ENCODE data around the gene MOCS1.

The MOCS1 gene

DNA sequence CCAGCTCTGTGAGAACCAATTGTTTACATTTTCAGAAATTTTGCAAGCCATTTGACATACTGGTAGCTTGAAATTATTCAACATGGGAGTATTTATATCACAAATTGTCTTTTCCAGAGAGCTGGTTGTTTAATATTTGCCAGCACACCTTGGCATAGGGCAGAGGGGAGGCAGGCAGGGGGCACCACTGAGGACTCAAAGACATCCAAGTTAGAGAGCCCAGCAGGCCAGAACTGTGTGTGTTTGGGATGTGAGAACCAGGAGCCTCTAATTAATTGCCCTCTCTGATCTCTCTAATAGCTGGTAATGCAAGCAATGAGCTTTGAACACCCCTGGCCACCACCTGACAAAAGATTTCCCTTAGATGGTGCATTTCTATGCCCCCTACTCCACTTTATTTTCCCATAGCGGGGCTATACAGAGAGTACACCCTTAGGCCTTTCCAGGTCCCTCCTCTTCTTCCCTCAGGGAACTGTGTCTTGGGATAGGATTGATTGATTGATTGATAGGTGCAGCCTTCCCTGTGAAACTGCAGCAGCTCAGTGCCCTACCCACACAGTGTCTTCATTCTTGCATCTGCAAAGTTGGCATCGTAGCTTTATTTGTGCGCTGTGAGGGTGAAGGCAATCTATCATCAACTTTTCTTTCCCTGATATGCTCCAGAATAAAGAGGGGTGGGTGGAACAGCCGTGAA, 29.2 kb downstream of the MOCS1 start:
- in situ Hi-C loops (cut with MboI; ENCODE audit: low sequenced_read_pairs): no loop called here

DNA sequence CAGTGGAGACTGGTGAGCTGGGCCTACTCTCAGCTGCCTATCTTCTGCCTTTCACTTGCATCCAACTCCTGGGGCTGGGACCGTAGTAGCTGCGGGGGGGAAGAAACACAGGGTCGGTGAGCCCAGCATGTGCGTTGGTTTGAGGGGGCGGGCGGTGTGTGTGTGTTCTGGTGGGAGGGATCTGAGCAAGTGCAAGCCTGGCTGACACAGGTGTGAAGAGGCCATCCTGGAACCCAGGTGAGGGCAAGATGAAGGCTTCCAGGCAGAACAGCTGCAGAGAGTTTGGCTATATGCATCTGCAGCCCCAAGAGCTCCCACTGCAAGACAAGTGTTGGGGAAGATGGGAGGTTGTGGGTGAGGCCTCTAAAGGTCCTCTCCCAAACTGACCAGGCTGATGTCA, 30.6 kb downstream of the MOCS1 start:
- in situ Hi-C loops (cut with MboI; ENCODE audit: low sequenced_read_pairs): no loop called here

DNA sequence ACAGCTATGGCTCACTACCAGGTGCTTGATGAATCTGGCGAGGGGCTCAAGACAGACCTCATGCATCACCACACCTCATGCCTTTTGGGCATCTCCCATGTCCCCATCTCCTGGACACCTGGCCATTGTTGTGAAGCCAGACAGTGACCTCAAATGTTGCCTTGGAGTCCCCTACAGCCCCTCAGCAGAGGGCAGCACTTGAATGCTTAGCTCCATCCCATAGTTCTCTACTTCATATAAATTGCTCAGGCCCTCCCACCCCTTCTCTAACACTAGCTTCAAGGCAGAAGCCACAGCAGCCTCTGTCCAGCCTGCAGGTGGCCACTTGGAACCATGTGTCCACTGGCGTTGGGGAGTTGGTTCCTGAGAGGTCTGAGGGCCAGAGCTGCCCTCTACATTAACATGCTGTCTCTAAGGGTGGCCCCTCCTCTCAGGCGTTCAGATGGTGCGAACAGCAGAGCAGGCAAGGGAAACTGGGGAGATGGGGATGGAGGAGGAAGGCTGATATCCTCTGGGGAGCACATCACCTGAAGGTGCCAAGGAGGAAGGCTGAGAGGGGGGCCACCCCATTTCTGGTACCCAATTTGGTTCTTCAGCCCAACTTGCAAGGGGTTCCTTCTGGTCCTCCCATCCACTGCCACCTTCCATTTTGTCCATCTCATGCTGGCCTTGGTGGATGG, 31.3 kb downstream of the MOCS1 start:
- in situ Hi-C loops (cut with MboI; ENCODE audit: low sequenced_read_pairs): no loop called here

DNA sequence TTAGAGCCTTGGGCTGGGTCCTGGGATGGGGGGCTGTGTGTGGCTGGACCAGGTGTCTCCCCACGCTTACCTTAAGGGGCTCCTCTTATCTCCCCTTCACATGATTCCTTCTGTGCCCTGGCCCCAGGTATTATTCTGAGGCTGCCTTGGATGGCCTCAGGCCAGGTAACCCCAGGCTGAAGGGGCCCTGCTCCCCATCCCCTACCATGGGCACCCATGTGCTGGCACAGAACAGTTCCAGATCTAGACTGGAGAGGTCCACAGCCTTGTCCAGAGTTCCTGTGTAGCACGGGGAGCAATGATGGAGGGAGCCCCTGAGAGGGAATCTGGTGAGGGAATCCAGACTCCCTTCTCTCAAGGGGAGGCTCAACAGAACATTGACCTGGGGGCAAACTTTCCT, 32.1 kb downstream of the MOCS1 start:
- in situ Hi-C loops (cut with MboI; ENCODE audit: low sequenced_read_pairs): no loop called here

DNA sequence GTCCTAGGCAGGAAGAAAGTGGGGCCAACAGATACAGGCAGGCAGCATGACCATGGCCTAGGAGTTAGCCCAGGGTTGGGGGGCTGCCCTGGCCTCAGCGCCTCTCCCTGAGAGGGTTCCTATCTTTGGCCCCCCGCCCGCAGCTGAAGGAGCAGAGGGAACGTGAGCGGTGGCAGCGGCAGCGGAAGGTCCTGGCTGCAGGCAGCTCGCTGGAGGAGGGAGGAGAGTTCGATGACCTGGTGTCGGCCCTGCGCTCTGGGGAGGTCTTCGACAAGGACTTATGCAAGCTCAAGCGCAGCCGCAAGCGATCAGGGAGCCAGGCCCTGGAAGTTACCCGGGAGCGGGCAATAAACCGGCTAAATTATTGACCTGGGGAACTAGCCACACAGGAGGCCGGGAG, 32.6 kb downstream of the MOCS1 start:
- in situ Hi-C loops (cut with MboI; ENCODE audit: low sequenced_read_pairs): no loop called here

DNA sequence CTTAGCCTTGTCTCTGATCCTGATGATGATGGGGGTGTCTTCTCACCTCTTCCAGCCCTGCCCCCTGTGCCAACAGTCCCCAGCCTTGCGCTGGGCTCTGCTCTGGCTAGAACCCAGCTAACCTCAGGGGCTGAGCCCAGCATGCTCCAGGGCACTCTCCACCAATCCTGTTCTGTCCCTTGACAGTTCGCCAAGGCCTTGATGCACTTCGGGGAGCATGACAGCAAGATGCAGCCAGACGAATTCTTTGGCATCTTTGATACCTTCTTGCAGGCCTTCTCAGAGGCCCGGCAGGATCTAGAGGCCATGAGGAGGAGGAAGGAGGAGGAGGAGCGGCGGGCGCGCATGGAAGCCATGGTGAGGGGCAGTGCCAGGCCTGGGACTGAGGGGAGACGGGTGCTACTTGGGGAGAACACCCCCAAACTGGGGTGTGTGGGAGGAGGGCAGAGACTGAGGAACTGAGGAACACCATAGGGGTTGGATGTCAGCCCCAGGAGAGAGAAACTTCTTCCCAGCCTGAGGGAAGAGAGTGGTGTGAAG, 33.1 kb downstream of the MOCS1 start:
- in situ Hi-C loops (cut with MboI; ENCODE audit: low sequenced_read_pairs): no loop called here

DNA sequence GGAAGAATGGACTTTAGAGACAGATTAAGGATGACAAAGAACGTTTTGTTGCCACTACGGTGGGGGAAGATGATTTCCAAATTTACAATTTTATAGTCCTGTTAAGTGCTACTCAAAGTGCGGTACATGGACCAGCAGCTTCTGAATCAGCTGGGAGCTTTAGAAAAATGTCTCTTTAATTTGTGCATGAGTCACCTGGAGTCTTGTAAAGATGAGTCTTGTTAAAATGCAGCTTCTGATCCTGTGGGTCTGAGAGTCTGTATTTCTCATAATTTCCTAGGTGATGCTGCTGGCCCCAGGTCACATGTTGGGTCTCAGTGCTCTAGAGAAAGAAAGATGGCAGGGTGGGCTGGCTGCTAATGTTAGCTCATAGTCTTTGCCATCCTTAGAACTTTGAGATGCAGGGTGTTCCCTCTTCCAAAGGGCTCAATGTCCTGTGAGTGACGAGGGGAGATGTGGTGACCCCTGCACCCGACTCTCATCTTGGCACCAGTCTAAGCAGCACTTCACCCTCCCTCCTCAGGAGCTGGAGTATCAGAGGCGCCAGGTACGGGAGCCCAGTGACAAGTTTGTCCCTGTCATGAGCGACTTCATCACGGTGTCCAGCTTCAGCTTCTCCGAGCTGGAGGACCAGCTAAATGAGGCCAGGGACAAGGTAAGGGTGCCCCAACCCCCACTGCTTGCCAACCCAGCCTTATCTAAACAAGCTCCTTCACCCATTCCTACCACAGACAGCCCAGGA, 34.5 kb downstream of the MOCS1 start:
- in situ Hi-C loops (cut with MboI; ENCODE audit: low sequenced_read_pairs): no loop called here

DNA sequence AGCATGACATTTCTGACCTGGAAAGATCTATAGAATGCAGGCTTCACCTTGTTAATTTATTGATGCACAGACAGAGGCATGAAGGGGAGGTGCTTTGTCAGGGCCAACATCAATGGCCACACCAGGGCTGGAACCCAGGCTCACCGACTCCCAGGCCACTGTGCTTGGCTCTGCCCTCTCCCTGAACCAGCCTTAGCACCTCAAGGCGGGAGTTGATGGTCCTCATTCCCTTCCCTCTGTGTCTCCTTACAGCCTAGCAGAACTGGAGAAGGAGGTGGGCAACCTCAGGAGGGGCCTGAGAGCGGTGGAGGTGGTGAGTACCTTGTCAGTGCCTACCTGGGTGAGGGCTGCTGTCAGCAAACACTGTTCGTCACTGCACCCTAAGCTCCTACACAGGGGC, 35.6 kb downstream of the MOCS1 start:
- in situ Hi-C loops (cut with MboI; ENCODE audit: low sequenced_read_pairs): no loop called here

DNA sequence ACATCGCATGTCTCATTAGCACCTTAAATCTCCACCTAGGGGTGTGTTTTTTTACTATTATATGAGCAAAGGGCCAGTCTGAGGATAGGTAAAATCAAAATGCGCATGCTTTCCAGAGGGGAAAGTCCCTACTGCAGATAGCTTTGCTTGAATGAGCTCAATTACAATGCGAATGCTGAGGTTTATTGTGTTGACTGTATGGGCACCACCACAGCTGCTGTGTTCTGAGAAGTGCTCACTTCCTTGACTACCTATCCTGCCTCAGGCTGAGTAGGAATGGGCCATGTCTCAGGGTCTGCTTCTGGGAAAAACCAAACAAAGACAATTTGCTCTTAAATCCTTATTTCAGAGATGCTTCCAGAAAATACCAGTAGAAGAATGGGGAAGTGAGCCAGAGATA, 36.6 kb downstream of the MOCS1 start:
- in situ Hi-C loops (cut with MboI; ENCODE audit: low sequenced_read_pairs): no loop called here

DNA sequence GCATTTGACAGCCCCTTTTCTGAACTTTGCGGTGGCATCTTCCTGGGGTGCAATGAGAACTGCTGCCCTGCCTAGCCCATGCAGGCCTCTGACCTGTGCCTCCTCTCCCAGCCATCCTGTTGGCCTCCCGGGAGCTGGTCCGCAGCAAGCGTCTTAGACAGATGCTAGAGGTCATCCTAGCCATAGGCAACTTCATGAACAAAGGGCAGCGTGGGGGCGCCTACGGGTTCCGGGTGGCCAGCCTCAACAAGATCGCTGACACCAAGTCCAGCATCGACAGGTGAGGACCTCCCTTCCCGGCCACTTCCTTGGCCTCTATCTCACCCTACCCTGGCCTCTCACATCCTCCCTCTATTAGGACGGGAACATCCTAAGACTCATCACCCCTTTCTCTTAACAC, 37.6 kb downstream of the MOCS1 start:
- in situ Hi-C loops (cut with MboI; ENCODE audit: low sequenced_read_pairs): no loop called here

DNA sequence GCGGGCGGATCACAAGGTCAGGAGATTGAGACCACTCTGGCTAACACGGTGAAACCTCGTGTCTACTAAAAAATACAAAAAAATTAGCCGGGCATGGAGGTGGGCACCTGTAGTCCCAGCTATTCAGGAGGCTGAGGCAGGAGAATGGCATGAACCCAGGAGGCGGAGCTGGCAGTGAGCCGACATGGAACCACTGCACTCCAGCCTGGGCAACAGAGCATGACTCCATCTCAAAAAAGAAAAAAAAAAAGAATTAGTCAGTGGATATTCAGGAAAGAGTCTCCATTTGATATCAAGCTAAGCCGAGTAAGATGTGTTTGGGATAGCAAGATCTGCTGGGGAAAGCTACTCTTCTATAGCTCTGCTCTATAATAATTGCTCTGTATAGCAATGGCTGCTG, 41.0 kb downstream of the MOCS1 start:
- in situ Hi-C loops (cut with MboI; ENCODE audit: low sequenced_read_pairs): no loop called here

DNA sequence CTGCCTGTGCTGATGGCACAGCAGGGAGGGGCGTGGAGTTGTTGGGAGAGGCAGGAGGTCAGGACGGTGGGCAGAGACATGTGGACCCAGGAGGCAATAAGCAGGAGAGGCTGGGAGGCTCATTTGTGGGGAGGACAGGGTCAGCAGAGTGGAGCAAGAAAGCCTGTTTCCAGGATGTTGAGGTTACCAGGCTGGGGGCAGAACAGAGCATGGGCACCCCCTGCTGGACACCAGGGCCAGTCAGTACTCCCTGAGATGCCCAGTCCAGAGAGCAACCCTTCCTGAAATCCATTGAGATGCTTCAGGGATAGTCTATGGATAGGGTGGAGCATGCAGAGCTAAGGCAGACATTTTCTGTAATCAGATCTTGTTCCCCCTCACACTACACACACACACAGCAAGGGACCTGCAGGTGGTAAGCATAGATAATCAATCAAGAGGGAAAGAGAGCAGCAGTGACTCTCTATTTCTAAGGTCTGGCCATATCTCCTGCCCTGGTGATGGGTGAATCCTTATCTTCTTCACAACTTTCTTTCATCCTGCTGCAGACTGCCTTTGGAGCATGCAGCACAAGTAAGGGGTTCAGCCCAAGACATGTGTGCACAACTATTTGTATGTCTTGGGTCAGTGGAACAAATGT, 41.7 kb downstream of the MOCS1 start:
- in situ Hi-C loops (cut with MboI; ENCODE audit: low sequenced_read_pairs): no loop called here

DNA sequence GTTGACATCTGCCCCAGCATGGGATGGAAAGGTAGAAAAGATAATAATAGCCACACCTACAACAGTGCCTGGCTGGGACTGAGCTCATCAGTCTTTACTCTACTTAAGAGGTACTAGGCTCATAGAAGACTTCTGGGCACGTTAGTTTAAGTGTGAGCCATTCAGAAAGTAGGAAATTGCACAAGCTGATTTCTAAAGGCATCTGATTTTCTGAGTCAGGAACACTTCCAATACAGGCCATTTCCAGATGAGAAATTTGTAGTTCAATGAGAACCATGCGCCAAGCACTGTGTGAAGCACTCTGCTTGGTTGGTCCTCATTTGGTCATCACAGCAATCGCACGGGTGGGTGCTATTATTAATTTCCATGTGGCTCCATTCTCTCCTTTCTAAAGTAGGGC, 42.3 kb downstream of the MOCS1 start:
- in situ Hi-C loops (cut with MboI; ENCODE audit: low sequenced_read_pairs): no loop called here

DNA sequence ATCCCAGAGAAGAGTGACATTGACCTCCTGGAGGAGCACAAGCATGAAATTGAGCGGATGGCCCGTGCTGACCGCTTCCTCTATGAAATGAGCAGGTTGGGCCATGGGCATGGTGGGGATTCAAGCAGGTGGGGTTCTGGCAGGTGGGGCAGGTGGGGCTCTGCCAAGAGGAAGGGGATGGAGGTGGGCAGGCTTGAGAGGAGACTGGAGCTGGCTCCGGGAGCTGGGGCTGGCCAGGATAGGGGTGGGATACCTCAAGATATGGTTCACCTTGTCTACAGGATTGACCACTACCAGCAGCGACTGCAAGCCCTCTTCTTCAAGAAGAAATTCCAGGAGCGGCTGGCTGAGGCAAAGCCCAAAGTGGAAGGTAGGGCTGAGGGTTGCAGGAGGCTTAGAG, 42.9 kb downstream of the MOCS1 start:
- in situ Hi-C loops (cut with MboI; ENCODE audit: low sequenced_read_pairs): no loop called here

DNA sequence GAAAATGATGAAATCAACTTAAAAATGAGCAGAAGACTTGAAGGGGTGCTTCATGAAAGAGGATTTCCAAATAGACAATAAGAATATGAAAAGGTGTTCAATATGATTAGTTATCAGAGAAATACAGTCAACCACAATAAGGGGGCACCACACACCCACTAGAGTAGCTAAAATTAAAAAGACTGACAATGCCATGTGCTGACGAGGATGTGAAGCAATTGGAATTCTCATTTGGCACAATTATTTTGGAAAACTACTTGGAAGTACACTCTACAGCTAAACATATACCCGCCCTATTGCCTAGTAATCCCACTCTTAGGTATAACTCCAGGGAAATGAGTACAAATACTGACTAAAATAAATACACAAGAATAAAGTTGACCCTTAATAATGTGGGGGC, 45.0 kb downstream of the MOCS1 start:
- in situ Hi-C loops (cut with MboI; ENCODE audit: low sequenced_read_pairs): no loop called here

DNA sequence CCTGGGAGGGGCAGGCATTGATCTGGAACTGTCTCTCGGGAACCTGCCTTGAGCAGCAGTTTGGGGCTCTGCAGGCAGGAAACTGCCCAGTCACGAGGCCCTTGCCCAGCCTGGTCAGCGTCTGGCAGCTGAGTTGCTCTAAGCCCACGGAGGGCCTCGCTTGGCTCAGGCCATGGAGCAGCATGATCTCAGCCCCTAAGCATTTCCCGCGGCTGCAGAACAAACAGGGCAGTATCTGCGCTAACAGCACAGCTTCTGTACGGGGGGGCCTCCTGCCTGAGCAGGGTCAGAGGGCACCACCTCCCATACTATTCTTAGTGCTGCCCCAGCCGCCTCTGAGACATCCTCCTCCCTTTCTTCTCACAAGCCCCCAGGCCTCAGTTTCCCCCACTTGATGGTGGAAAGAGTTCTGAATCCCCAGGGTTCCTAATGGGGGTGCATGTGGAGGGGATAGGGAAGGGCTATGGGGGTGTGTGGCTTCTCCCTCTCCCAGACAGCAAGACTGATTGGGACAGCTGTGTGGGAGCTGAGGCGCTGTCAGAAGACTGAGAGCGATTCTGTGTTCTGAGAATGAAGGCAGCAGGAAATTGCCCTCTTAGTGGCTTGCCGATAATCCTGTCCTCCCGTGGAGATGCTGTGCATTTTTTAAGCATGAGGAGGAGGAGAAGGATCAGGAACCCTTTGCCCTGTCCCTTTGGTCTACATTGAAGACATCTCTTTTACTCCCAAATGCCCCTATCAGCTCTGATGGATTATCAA, 46.4 kb downstream of the MOCS1 start:
- in situ Hi-C loops (cut with MboI; ENCODE audit: low sequenced_read_pairs): no loop called here

DNA sequence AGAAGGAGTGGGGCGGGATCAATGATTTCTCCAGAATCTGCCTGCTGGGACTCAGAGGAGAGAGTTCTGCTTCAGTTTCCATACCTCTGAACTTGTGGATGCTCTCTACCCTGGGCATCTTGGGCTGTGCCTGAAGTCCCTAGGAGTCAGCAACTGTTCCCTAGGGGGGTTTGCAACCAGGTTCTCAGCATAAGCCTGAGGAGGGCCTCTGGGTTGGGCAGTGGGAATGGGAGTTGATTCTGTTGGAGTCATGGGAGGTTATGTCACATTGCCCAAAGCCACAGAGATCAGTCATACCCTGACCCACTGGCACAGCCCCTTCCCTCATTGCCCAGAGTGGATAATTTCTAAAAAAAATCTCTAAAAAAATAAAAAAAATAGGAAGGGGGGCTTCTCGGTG, 47.4 kb downstream of the MOCS1 start:
- in situ Hi-C loops (cut with MboI; ENCODE audit: low sequenced_read_pairs): no loop called here

DNA sequence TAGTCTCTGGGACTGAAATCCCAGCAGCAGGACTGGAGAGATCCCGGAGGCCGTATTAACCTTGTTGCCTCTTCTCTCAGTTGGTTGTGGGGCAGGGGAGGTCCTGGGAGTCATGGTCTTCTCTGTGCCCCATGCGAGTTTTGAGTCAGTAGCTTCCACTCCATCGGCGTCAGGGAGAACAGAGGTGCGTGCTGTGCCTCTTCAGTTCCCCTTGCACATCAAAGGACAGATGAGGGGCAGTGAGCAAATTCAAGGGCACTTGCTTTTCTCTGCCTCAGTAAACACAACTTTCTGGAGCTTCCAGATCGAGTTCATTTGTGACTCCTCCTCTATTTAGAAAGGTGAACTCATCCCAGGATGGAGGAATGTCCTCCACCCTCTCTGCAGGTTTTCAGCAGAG, 48.6 kb downstream of the MOCS1 start:
- in situ Hi-C loops (cut with MboI; ENCODE audit: low sequenced_read_pairs): no loop called here

DNA sequence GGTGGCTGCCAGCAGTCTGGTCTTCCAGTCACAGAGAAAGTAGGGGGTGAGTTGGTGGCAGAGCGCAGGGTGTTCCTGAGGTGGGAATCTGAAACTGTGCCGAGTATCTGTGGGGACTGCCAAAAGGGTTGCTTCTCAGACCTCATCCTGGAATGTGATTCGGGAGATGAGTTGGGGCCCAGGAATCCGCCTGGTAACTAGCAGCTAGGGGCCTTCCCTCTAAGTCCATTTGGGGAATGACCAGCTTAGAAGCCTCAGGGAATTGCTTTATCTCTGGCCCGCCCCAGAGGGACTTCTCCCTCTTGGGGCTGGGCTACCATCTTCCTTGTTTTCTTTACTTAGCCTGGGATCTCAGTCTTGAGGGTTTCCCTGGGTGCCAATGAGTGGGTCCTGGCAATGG, 49.6 kb downstream of the MOCS1 start:
- in situ Hi-C loops (cut with MboI; ENCODE audit: low sequenced_read_pairs): no loop called here

DNA sequence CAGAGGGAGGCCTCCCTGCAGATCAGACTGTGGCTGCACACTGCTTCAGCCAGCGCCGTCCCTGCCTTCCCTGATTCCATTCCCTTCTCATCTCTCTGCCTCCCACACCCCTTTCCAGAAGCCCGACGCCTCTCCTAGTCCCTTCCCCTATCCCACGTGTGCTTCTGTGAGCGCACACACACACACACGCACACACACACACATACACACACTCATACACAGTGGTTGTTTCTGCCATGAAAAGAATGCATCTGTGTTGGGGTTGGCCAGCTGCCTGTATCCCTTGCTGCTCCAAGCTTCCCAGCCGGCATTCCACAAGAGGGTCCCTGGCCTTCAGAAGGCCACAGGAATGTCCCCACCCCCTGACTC, 51.7 kb downstream of the MOCS1 start:
- in situ Hi-C loops (cut with MboI; ENCODE audit: low sequenced_read_pairs): no loop called here
